HG02588 (cell line): ENCODE results near the gene U2AF2.
A peak's percentile ranks its signal among the peaks of the same experiment; 100 is the strongest.

Experiments
- ATAC-seq: cut with Tn5 transposase; IDR thresholded peaks from one replicate; pipeline ENCODE4 v1.9.1; 2021; ENCODE audit warnings: mild to moderate bottlenecking, moderate library complexity; ENCODE audit not compliant: unreplicated experiment

The U2AF2 gene

DNA sequence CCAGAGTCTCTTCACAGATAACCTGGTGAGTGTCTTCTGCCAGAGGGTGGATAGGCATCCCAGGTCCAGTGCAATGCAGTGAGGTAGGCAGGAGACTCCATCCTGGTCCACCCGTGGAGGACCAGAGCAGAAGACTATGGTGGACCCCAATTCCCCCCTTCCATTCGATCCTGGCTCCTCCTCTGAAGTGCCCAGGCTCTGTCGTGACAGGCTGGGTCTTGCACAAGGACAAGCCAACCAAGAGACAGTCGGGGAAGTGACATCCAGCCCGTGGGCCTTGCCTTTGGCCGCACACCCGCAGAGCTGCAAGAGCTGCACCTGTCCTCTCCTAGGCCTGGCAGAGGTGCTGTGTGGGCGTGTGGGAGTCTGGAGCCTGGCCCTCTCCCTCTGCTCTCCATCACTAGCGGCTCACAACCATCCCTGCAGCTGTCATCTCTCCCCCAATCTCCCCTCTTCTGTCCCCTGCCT, 33.6 kb upstream of the U2AF2 start:
- no peak for ATAC-seq

DNA sequence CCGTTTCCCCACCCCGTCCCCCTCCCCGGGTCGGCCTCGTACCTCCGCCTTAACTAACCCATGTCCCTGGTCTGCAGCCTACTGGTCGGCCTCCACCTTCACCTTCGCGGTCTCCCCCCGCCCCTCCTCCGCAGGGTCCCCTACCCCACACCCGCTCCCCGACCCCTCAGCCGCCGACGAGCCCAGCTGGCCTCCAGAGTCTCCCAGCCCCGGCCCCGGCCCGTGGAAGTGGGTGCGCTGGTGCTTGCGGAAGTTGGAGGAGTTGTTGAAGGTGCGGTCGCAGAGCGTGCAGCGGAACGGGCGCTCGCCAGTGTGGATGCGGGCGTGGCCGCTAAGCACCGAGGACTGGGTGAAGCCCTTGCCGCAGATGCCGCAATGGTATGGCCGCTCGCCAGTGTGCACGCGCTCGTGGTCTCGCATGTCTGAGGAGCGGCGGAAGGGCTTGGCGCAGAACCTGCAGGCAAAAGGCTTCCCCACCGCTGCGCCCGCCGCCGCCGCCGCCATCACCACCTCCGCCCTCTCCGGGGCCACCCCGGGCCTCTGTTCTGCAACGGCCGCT, 33.1 kb upstream of the U2AF2 start:
- ATAC-seq = no peak

DNA sequence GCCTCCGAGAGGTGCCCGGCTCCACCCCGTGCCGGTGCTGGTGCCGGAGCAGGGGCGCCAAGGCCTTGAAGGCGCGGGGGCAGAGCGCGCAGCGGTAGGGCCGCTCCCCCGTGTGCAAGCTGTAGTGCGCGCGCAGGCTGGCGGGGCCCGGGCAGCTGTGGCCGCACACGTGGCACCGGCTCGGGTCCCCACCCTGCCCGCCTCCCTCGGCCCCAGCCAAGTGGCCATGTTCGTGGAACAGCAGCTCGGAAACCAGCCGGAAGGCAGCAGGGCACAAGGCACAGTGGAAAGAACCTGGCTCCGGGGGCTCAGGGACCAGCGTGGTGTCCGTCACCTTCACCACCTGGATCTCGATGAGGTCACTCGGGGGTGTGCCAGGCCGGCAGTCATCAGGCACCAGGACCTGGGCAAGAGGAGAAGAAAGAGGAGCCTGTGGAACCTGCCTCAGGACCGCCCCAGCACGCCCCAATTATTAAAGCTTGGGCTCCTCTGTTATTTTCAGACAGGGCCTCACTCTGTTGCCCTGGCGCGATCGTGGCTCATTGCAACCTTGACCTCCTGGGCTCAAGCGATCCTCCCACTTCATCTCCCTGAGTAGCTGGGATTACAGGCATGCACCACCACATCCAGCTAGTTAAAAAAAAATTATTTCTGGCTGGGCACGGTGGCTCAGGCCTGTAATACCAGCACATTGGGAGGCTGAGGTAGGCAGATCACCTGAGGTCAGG, 32.4 kb upstream of the U2AF2 start:
- ATAC-seq = no peak

DNA sequence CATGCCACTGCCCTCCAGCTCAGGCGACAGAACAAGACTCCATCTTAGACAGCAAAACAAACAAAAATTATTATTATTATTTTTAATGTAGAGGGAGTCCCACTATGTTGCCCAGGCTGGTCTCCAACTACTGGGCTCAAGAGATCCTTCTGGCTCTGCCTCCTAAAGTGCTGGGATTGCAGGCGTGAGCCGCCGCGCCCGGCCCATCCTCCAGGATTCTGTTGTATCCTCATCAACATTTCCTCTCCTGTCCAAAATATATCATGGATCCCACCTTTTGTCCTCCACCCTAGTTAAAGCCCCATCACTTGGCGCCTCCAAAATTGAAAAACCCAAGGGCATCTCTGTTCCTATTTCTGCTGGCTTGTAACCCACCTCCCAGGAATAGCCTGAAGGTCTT, 31.7 kb upstream of the U2AF2 start:
- no peak for ATAC-seq

DNA sequence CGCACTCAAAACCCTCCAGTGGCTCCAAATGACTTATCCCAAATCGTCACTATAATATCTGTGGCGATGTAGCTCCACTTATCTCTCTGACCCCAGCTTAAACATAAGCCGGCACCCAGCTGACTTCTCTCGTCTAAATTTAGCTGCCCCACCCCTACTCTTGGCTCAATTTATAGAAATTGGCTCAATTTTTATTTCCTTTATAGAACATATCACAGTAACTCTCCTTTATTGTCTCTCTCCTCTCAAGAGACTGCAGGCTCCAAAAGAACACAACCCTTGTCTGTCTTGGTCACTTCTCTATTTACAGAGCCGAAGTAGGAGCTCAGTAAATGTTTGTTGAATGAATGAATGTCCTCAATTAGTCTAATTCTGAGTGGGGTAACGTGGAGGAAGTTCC, 31.3 kb upstream of the U2AF2 start:
- ATAC-seq = no peak

DNA sequence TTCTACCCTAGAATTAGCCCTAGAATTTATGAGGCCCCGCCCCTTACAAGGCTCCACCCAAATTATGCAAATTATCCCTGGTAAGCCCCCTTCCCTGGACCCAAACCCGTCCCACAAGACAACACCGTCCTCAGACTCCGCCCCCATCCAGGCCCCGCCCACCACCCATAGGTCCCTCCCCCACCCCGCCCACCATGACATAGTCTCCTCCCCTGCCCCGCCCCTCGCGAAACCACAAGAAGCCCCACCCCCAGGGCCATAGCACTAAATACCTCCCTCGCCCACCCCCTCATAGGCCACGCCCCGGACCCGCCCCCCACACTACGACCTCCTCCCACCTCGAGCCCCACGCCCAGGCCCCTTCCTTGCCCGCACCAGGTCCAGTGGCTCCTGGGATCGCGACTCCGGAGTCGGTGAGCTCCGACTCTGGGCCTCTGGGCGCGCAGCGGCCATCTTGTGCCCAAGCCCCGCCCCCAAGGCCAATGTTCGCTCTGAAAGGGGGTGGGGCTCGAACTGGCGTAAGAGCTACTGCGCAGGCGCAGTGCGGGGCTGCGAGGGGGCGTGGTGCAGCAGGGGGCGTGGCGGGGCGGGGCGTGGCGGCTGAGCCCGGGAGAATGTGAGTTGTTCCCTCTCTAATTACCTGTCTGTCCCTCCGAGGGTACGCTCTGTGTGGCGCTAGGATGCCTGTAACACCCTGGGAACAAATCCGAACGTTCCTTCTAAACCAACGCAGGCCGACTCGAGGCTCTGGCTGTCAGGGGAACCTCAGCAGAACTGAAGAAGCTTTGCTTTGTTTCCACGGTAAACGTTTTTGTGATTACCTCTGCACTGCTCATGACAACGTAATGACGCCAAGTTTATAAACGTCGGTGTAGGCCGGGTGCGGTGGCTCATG, 30.5 kb upstream of the U2AF2 start, which contains the start of gene ZNF784:
TSS of gene ZNF784 (minus strand) at position 458 of the 895 bp plus-strand sequence. CDS start at position 453, 5 bp downstream.
- peak; percentile 64 for ATAC-seq

DNA sequence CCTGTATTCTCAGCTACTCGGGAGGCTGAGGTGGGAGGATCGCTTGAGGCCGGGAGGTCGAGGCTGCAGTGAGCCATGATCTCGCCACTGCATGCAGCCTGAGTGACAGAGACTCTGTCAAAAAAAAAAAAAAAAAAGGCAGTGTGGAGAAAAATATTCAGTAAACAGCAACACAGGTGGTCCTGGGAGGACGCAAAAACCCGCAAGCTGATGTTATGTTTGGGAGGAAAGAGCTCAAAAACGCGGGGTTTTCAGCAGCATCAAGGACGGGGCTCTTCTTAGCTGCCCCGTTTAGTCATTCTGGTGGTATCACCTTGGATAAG, 29.9 kb upstream of the U2AF2 start:
- no peak for ATAC-seq

DNA sequence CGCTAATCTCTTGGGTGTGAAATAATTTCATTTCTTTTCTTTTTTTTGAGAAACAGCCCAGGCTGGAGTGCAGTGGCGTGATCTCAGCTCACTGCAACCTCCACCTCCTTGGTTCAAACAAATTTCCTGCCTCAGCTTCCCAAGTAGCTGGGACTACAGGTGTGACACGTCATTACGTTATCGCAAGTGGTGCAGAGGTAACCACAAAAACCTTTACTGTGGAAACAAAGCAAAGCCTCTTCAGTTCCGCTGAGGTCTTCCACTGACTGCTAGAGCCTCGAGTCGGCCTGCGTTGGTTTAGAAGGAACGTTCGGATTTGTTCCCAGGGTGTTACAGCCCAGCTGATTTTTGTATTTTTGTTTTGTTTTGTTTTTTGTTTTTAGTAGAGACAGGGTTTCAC, 28.5 kb upstream of the U2AF2 start:
- ATAC-seq = no peak

DNA sequence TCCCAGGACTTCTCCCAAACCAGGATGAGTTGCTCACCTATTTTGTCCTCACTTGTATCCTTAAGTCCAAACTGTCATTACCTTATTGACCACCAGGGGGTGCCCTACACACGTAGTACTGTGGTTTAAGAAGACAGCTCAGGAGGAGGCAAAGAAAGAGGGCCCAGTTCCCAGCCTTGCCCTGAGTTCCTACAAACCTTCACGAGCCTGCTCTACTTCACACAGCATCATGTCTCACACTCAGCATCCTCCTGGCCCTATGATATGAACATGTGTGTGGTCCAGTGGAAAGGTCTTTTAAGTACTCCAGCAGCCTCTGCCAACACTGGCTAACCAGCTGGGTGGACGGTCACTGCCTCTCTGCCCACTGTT, 22.4 kb upstream of the U2AF2 start:
- ATAC-seq = no peak

DNA sequence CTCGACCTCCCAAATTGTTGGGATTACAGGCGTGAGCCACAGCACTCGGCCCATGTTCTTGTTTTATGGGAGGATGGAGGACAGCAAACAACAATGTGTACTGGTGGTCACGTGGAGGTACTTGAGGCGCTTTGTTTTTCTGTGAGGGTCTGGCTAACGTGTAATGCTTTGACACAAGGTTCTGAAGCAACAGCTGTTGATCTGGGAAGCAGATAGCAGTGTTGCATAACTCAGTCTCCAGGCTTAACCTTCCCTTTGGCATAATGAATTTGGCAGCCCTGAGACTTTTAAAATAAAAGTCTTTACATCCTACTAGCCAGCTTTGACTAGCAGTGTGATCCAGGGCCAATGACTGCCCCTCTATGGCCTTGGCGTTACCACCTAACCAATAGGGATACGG, 21.0 kb upstream of the U2AF2 start:
- ATAC-seq = no peak

DNA sequence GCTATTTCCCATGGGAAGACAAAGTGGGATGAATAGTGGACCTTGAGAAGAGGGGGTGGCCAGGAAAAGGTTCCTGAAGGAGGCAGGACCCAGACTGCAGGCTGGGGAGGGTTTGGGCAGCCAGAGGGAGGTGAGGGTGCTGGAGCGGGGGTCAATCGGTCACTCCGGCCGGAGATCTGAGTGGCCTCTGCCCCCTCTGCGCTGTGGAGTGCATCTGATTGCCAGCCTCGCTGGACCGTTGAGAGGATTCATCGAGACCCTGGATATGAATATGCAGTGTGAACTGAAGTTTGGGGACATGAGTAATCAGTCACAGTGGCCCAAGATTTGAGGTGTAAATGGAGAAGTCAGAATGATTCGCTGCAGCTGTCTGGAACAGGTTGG, 19.5 kb upstream of the U2AF2 start:
- no peak for ATAC-seq

DNA sequence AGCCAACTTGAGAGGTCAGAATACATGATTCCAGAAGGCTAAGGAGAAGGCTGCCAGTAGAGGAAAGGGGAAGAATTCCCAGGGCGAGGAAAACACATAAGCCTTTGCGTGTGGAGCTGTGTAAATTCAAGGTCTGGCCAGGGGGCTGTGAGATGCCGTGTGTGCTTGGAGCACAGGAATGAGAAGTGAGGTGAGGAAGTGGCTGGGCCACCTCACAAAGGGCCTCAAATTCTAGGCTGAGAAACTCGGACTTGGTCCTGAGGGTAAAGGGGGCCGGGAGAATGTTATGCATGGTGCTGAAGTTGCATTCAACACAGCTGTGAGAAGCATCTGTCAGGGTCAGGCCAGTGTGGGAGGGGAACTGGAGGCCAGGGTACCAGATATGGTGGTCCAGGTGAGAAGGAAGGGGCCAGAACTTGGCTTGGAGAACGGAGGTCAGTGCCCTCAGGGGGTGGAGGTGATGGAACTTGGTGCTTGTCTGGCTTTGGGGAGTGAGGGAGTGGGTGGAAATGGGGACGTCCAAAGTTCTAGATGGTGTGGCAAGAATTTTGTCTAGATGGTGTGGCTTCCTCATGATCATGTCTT, 18.9 kb upstream of the U2AF2 start:
- no peak for ATAC-seq

DNA sequence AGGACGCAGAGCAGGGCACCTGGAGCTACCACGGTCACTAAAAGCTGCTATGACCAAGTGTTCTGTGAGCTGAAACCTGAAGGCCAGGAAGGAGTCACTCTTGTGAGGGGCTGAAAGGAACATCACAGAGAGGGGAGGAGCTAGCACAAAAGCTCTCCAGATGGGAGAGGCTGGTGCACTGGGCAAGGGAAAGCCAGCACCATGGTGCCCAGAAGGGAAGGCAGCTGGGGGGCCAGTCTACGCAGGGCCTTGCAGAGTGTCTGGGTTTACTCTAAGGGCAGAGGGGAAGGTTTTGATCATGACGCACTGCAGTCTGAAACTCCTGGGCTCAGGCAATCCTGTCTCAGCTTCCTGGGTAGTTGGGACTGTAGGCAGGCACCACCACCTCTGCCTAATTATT, 18.1 kb upstream of the U2AF2 start:
- no peak for ATAC-seq

DNA sequence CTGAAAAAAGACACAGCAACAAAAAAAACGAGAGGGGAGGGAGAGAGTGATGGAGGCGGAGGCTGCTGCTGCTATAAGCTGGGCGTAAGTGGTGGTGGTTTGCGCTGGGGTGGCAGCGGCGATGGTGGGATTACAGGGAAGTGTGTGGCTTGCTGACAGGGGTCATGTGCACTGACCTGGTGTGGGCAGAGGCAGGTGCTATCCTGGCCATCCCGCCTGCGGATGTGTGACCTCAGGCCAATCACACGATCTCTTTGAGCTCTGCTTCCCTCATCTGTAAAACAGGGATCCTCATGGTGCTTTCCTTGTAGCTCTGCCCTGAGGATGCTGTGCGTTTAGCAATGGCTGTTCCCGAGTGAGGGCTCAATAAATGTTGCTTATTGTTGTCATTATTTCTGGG, 17.3 kb upstream of the U2AF2 start:
- ATAC-seq = no peak

DNA sequence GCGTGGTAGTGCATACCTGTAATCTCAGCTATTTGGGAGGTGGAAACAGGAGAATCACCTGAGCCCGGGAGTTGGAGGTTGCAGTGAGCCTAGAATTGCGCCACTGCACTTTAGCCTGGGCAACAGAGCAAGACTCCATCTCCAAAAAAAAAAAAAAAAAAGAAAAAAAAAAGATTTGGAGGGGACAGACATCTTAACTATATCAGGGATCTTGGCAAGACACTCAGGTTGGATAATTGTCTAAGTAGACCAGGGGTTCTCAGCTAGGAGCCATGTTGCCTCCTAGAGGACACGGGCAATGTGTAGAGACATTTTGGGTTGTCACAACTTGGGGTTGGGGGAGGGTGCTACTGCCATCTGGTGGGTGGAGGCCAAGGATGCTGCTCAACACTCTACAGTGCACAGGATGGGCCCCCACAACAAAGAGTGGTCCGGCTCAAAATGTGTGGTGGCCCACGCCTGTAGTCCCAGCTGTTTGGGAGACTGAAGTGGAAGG, 15.9 kb upstream of the U2AF2 start:
- ATAC-seq = no peak

DNA sequence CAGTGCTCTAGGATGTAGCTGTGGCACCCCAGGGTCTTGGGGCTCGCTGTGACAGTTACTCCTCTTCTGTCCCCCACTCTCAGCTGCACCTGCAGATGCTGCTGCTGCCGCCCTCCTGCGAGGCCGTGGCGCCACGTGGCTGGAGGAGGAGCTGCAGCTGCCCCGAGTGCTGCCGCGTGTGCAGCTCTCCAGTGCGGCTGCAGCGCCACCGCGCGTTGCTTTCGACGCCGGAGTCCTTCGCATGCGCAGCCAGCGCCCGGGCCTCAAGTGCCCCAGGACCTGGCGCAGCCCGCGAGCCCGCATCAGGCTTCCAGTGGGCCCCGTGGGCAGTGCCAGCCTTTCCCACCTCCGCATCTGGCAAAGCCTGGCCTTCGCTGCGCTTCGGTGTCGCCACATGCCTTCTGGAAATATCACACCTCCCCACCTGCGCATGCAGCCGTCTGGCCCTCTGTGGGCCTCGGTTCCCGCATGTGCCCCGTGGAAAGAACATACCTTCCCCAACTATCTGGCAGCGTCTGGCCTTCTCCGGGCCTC, 14.7 kb upstream of the U2AF2 start:
- ATAC-seq = no peak

DNA sequence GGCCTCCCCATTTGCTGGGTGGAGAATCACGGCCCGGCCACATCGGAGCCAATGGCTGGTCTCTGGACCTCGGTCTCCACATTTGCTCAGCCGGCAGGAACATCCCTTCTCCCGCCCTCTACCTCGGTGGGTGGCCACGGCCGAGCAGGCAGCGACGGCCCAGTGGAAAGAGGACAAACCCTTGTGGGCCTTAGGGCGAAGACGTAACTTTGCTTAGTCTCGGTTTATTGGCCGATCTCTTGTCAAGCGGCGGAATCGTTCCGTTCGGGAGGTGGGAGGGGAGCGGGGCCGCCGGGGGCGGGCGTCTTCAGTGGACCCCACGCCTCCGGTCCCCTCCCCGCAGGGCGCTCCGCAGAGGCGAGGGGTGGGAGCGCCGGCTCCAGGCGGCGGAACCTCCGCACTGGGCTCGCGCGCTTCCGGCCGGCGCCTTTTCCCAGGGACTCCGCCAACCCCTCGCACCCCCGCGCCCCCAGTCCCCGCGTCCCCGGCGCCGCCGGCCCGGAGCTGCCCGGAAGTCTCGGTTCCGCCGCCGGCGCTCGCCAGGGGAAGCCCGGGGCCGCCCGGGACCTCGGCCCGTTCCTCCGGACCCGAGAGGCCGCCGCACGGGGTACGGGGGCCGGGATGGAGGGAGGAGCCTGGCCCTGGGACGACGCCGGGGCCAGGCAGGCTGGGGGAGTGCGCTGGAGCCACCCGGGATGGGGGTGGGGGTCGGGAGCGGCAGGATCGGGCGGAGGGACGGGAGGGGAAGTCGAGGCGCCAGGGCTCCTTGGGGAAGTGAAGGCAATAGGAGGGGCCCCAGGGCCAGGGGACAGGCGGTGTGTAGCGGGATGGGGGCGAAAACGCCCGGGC, 14.0 kb upstream of the U2AF2 start, which contains the start of gene ZNF580:
TSS of gene ZNF580 (plus strand) at position 426 of the 849 bp plus-strand sequence. CDS start 1,507 bp downstream, outside the sequence.
- ATAC-seq = no peak

DNA sequence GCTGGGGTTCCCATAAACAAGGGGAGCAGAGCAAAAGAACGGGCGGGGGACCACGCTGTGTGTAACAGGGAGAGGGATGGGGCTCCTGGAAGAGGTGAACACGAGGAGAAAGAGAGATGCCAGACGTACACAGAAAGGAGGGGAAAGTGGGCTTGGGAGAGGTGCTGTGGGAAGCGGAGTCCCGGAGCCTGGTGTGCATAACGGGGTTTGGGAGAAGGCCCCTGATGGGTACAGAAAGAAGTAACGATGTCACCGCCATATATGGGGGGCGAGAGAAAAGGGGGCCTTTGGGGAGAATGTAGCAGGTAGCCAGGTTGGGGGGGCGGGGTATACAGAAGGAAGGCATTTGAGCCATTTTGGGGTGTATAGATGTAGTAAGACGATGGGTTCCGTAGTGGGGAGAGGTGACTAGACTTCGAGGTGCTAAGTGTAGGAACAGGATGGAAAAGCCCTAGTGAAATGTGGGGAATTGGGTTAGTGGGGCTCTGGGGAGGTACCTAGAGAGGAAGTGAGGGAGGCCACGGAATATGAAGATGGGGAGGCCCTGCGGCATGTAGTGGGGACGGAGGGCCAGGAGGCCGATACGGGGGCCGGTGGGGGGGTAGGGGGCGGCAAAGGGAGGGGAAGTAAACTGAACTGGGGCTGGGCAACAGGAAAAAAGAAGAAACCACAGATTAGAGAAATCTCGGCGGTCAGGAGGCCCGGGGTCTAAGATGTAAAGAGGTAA, 13.2 kb upstream of the U2AF2 start:
- no peak for ATAC-seq
